Fibroblast of the aortic adventitia (primary cell): ENCODE results near the gene DSG3. TPM values are rescaled to one million over a fixed set of nuclear protein-coding genes. Genes with fewer than 3 reads are reported as not detected.
"Not testable (repeated sequence)": the region's sequence is repeated elsewhere in the genome, so short reads cannot be mapped to it uniquely, and the experiment has no call there.

Source experiments
- DNase-seq: peaks from one replicate; pipeline ENCODE4 v3.0.0-alpha.2; 2010; ENCODE audit warnings: low read depth
- H3K4me3 ChIP-seq: 2 replicates; pipeline ENCODE4 v1.5.1; 2011; ENCODE audit warnings: low read depth, mild to moderate bottlenecking, control low read depth, low read length, moderate library complexity
- total RNA-seq: library from RNA; depleted of rRNA; stranded (reverse); fragments of >200 nt; gene quantifications from 2 replicates; pipeline ENCODE4 v1.2.3, GENCODE V29; 2012; ENCODE audit warnings: low replicate concordance
- TF ChIP-seq, protein P1 (sequence below): IDR thresholded peaks from 2 replicates; pipeline ENCODE4 v1.5.1; 2011; ENCODE audit warnings: mild to moderate bottlenecking, low read length, control low read depth, inconsistent platforms; ENCODE audit not compliant: insufficient read depth

The DSG3 gene
- total RNA-seq, 1 donor: not detected

DNA sequence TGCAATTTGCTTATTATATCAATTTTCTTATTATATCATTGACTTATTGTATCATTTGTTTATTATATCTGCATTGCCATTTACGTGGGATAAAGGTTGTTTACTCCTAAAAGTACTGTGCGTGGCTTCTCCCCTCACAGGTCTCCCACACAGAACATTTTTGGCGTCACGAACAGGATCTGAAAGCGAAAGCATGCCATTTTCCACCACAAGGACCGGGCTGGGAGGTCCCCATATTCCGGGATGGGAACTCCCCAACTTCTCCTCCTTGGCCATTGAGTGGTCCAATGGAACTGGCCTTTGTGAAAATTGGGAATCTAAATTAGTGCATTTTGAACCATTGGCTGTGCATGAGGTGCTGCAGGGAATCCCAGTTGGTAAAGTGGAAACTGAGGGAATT lies 45.6 kb downstream of the DSG3 start:
- TF ChIP-seq, protein P1, sequence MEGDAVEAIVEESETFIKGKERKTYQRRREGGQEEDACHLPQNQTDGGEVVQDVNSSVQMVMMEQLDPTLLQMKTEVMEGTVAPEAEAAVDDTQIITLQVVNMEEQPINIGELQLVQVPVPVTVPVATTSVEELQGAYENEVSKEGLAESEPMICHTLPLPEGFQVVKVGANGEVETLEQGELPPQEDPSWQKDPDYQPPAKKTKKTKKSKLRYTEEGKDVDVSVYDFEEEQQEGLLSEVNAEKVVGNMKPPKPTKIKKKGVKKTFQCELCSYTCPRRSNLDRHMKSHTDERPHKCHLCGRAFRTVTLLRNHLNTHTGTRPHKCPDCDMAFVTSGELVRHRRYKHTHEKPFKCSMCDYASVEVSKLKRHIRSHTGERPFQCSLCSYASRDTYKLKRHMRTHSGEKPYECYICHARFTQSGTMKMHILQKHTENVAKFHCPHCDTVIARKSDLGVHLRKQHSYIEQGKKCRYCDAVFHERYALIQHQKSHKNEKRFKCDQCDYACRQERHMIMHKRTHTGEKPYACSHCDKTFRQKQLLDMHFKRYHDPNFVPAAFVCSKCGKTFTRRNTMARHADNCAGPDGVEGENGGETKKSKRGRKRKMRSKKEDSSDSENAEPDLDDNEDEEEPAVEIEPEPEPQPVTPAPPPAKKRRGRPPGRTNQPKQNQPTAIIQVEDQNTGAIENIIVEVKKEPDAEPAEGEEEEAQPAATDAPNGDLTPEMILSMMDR: no peak

DNA sequence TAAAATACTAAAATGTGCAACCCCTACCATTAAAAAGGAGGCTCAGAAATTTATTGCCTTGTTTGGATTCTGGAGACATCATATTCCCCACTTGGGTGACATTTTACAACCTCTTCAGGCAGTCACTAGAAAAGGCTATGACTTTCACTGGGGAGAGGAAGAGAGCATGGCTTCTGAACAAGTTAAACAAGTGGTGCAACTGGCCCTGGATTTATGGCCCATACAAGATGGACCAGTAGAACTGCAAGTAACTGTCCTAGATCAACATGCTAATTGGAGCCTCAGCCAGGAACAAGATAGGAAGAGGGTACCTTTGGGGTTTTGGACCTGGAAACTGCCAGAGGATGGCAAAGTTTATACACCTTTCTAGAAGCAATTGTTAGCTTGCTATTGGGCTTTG lies 46.4 kb downstream of the DSG3 start:
- DNase-seq: no peak
- H3K4me3 ChIP-seq: no peak overlapping the region
- TF ChIP-seq, protein P1: no peak

More for the DNA sequence above, 45.6 kb downstream of the DSG3 start:
- DNase-seq: no peak
- no peak overlapping the region for H3K4me3 ChIP-seq

DNA sequence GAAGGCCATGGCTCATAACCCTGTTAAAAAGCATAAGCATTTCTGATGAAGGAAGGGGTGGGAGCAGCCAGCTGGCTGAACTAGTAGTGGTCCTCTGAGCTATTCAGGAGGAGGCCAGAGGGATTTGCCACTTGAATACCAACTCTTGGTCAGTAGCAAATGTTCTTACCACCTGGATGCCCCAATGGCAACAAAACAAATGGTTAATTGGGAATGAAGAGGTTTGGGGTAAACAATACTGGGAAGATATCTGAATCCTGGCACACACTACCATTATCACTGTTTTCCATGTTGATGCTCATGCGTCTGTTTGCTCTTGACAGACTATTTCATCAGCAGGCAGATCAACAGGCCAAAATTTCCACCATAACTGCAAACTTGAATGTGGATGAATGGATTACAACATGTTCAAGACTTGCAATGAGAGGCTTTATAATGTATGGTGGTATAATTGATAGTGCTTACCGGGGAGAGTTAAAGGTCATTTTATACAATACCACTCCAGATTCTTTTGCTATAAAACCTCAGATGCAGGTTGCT lies 47.2 kb downstream of the DSG3 start:
- not testable (repeated sequence) for H3K4me3 ChIP-seq, DNase-seq

DNA sequence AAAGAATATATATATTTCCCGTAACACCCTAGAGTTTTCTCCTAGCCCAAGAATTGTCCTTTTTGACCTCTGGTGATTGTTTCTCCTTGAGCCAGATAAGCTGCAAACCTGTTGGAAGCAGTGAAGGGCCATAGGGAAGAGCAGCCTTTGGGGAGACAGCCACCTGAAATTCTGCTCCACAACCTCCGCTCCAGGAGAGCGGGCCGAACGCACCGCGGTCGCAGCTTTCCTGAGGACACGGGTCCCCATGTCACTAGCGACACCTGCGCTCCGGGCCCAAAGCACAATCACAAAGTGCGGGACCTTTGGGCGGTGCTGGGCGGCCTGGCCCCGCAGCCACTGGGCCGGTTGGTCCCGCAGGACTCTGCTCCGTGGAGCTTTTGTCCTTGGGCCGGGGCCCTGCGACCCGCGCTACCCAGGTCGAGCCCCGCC lies 49.9 kb downstream of the DSG3 start:
- H3K4me3 ChIP-seq: no peak overlapping the region
- TF ChIP-seq, protein P1: no peak
- DNase-seq: no peak

DNA sequence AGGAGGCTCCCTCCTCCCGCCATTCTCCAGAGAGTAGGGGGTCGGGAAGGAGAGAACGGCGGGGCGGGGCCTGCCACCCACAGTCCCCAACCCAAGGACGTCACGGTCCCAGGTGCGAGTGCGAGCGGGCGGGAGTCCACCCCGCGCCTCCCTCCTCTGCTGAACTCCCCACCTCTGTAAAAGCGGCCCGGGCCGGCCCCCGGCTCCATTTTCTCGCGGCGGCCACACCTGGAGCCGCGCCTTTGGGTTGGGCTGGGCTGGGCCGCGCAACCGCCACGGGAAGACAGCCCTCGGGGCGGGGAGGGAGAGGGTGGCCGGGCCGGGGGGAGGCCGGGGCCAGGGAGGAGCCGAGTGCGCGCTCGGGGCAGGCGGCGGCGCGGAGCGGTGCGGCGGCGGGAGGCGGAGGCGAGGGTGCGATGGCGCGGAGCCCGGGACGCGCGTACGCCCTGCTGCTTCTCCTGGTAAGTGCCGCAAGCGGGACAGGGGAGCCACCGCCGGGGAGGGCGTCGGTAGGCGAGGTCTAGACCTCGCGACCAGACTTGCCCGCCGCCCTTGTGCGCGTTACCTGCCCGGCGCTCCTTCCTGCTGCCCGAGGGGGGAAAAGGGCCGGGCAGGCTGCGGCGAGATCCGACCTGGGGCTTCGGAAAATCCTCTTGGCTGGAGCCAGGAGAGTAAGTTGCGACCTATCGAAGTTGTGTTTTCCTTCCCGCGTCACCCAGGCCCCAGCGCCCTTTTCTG lies 50.5 kb downstream of the DSG3 start, which contains the start of gene DSG2:
DSG2 (plus strand) TSS at position 342 of the 738 bp plus-strand sequence; CDS start at position 417, 75 bp downstream.
- H3K4me3 ChIP-seq: peak within 1 kb of the TSS; percentile 57
- TF ChIP-seq, protein P1: no peak
- DNase-seq: no peak

DNA sequence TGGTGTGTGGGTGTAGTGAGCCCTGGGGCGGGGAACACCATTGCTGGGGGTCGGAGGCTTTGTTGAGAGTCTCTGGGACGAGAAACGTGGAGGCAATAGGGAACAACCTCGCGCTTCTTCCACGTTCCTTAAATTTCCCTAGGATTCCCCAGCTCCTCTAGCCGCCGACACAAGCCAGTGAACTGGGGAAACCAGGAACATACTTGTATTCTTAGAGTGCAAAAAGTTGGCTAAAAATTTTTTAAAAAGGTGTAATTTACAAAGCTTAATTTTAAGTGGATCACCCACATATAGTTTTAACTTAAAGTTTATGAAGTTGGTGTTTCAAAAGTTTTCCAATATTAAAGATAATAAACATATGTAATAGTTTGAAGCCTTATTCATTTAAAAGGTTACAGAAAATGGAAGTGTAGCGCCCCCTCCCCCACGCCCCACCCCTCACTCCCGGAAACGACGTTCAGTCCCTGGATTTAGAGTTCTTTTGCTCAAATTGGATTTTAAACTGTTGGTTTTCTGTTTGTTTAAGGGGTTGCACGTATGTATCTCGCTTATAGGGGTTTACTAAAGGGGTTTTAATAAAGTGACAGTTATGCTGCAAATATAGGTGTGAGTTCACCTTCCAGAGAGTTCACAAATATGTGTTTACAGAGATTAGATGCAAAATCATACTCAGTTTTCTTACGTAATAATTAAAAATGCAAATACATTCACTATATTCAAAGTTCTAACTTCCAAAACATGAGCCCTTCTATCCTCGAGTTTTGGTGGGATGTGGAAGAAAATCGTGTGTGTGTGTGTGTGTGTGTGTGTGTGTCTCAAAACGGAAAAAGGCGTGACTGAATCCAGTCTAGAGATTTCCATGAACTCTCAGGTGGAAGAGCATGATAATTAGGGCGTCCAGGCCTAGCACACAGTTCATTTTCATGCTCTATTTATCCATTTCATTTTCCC lies 51.3 kb downstream of the DSG3 start:
- peak overlapping the region; percentile 57 for H3K4me3 ChIP-seq
- DNase-seq: no peak
- TF ChIP-seq, protein P1: no peak
